ENCODE results near the gene NCBP3. TPM values are rescaled to one million over a fixed set of nuclear protein-coding genes. Genes with fewer than 3 reads are reported as not detected.

The NCBP3 gene
- polyA plus RNA-seq, 1 donor, result 75.0 TPM

- no CpG with 5 or more reads among the region's 4 CpGs for WGBS (ENCODE audit: insufficient coverage, low lambda C conversion rate)
- Histone ChIP-seq H3K9me3 (ENCODE audit: control insufficient read depth, low read depth, low read length) (no peaks in the 10 kb centered on the region), H3K27me3 (ENCODE audit: control insufficient read depth, insufficient read depth, low read length) (no peaks in the 10 kb centered on the region), H3K36me3 (ENCODE audit: control insufficient read depth, insufficient read depth, low read length) (peaks cover 26% of the 10 kb centered on the region), H3K4me1 (ENCODE audit: control insufficient read depth, insufficient read depth, low read length) (peaks cover 14% of the 10 kb centered on the region), H3K27ac (ENCODE audit: low read length) (no peak overlapping the region), H3K4me3 (ENCODE audit: low read length) (no peak overlapping the region)
- no peak for DNase-seq
These were observed 36.2 kb upstream of the NCBP3 start for GRCh38 chr17:3882276-3882675.

GRCh38 chr17:3880983-3881382 is 34.9 kb upstream of the NCBP3 start:
- peaks cover 36% of the 10 kb centered on the region for H3K36me3 ChIP-seq (ENCODE audit: control insufficient read depth, insufficient read depth, low read length)
- no peak overlapping the region for H3K27ac ChIP-seq (ENCODE audit: low read length)
- no peaks in the 10 kb centered on the region for H3K27me3 ChIP-seq (ENCODE audit: control insufficient read depth, insufficient read depth, low read length)
- no peaks in the 10 kb centered on the region for H3K9me3 ChIP-seq (ENCODE audit: control insufficient read depth, low read depth, low read length)
- DNase-seq, result no peak
- WGBS (ENCODE audit: insufficient coverage, low lambda C conversion rate), result no CpG with 5 or more reads among the region's 7 CpGs
- H3K4me3 ChIP-seq (ENCODE audit: low read length), result no peak overlapping the region
- H3K4me1 ChIP-seq (ENCODE audit: control insufficient read depth, insufficient read depth, low read length), result peaks cover 14% of the 10 kb centered on the region

GRCh38 chr17:3879591-3880417 is 33.8 kb upstream of the NCBP3 start:
- no CpG with 5 or more reads among the region's 25 CpGs for WGBS (ENCODE audit: insufficient coverage, low lambda C conversion rate)
- H3K4me3 ChIP-seq (ENCODE audit: low read length), result no peak overlapping the region
- DNase-seq, result peak; percentile 73 to 75
- H3K4me1 ChIP-seq (ENCODE audit: control insufficient read depth, insufficient read depth, low read length), result peaks cover 14% of the 10 kb centered on the region
- H3K9me3 ChIP-seq (ENCODE audit: control insufficient read depth, low read depth, low read length), result no peaks in the 10 kb centered on the region
- H3K27me3 ChIP-seq (ENCODE audit: control insufficient read depth, insufficient read depth, low read length), result no peaks in the 10 kb centered on the region
- peak overlapping the region; percentile 44 for H3K27ac ChIP-seq (ENCODE audit: low read length)
- peaks cover 39% of the 10 kb centered on the region for H3K36me3 ChIP-seq (ENCODE audit: control insufficient read depth, insufficient read depth, low read length)

GRCh38 chr17:3879186-3879585 is 33.1 kb upstream of the NCBP3 start:
- Histone ChIP-seq H3K27ac (ENCODE audit: low read length) (peak overlapping the region; percentile 44), H3K9me3 (ENCODE audit: control insufficient read depth, low read depth, low read length) (no peaks in the 10 kb centered on the region), H3K4me1 (ENCODE audit: control insufficient read depth, insufficient read depth, low read length) (peaks cover 14% of the 10 kb centered on the region), H3K27me3 (ENCODE audit: control insufficient read depth, insufficient read depth, low read length) (no peaks in the 10 kb centered on the region), H3K36me3 (ENCODE audit: control insufficient read depth, insufficient read depth, low read length) (peaks cover 33% of the 10 kb centered on the region), H3K4me3 (ENCODE audit: low read length) (no peak overlapping the region)
- peak in 1 of 2 donors; percentile 61 for DNase-seq
- no CpG with 5 or more reads among the region's 5 CpGs for WGBS (ENCODE audit: insufficient coverage, low lambda C conversion rate)

GRCh38 chr17:3877220-3877619 is 31.2 kb upstream of the NCBP3 start:
- WGBS (ENCODE audit: insufficient coverage, low lambda C conversion rate), result 80% methylated on average over 1 of the region's 8 CpGs
- peaks cover 42% of the 10 kb centered on the region for H3K36me3 ChIP-seq (ENCODE audit: control insufficient read depth, insufficient read depth, low read length)
- no peak for DNase-seq
- peaks cover 6% of the 10 kb centered on the region for H3K9me3 ChIP-seq (ENCODE audit: control insufficient read depth, low read depth, low read length)
- no peak overlapping the region for H3K4me3 ChIP-seq (ENCODE audit: low read length)
- H3K27me3 ChIP-seq (ENCODE audit: control insufficient read depth, insufficient read depth, low read length), result no peaks in the 10 kb centered on the region
- H3K27ac ChIP-seq (ENCODE audit: low read length), result no peak overlapping the region
- H3K4me1 ChIP-seq (ENCODE audit: control insufficient read depth, insufficient read depth, low read length), result peaks cover 14% of the 10 kb centered on the region

GRCh38 chr17:3875317-3875716 is 29.3 kb upstream of the NCBP3 start:
- no CpG with 5 or more reads among the region's 7 CpGs for WGBS (ENCODE audit: insufficient coverage, low lambda C conversion rate)

GRCh38 chr17:3873862-3874261 is 27.8 kb upstream of the NCBP3 start:
- 100% methylated on average over 1 of the region's 10 CpGs for WGBS (ENCODE audit: insufficient coverage, low lambda C conversion rate)
- H3K27ac ChIP-seq (ENCODE audit: low read length), result no peak overlapping the region
- H3K36me3 ChIP-seq (ENCODE audit: control insufficient read depth, insufficient read depth, low read length), result peaks cover 56% of the 10 kb centered on the region
- no peak overlapping the region for H3K4me3 ChIP-seq (ENCODE audit: low read length)
- peaks cover 6% of the 10 kb centered on the region for H3K9me3 ChIP-seq (ENCODE audit: control insufficient read depth, low read depth, low read length)
- no peaks in the 10 kb centered on the region for H3K4me1 ChIP-seq (ENCODE audit: control insufficient read depth, insufficient read depth, low read length)
- no peak for DNase-seq
- H3K27me3 ChIP-seq (ENCODE audit: control insufficient read depth, insufficient read depth, low read length), result no peaks in the 10 kb centered on the region

More at GRCh38 chr17:3875317-3875716, 29.3 kb upstream of the NCBP3 start:
- H3K36me3 ChIP-seq (ENCODE audit: control insufficient read depth, insufficient read depth, low read length), result peaks cover 47% of the 10 kb centered on the region
- H3K27ac ChIP-seq (ENCODE audit: low read length), result no peak overlapping the region
- H3K4me1 ChIP-seq (ENCODE audit: control insufficient read depth, insufficient read depth, low read length), result peaks cover 13% of the 10 kb centered on the region
- DNase-seq, result no peak
- H3K27me3 ChIP-seq (ENCODE audit: control insufficient read depth, insufficient read depth, low read length), result no peaks in the 10 kb centered on the region
- H3K4me3 ChIP-seq (ENCODE audit: low read length), result no peak overlapping the region
- H3K9me3 ChIP-seq (ENCODE audit: control insufficient read depth, low read depth, low read length), result peaks cover 6% of the 10 kb centered on the region

- Histone ChIP-seq H3K4me1 (ENCODE audit: control insufficient read depth, insufficient read depth, low read length) (no peaks in the 10 kb centered on the region), H3K9me3 (ENCODE audit: control insufficient read depth, low read depth, low read length) (peaks cover 6% of the 10 kb centered on the region), H3K4me3 (ENCODE audit: low read length) (no peak overlapping the region), H3K27ac (ENCODE audit: low read length) (no peak overlapping the region), H3K36me3 (ENCODE audit: control insufficient read depth, insufficient read depth, low read length) (peaks cover 44% of the 10 kb centered on the region), H3K27me3 (ENCODE audit: control insufficient read depth, insufficient read depth, low read length) (no peaks in the 10 kb centered on the region)
- WGBS (ENCODE audit: insufficient coverage, low lambda C conversion rate), result no CpG with 5 or more reads among the region's 11 CpGs
- DNase-seq, result no peak
These were observed 24.8 kb upstream of the NCBP3 start for GRCh38 chr17:3870871-3871306.

- Histone ChIP-seq H3K36me3 (ENCODE audit: control insufficient read depth, insufficient read depth, low read length) (peaks cover 27% of the 10 kb centered on the region), H3K4me1 (ENCODE audit: control insufficient read depth, insufficient read depth, low read length) (no peaks in the 10 kb centered on the region), H3K9me3 (ENCODE audit: control insufficient read depth, low read depth, low read length) (peaks cover under 1% of the 10 kb centered on the region), H3K27ac (ENCODE audit: low read length) (no peak overlapping the region), H3K4me3 (ENCODE audit: low read length) (no peak overlapping the region), H3K27me3 (ENCODE audit: control insufficient read depth, insufficient read depth, low read length) (no peaks in the 10 kb centered on the region)
- no peak for DNase-seq
- no CpG with 5 or more reads among the region's 11 CpGs for WGBS (ENCODE audit: insufficient coverage, low lambda C conversion rate)
These were observed 21.6 kb upstream of the NCBP3 start for GRCh38 chr17:3867606-3868005.

- peaks cover 22% of the 10 kb centered on the region for H3K36me3 ChIP-seq (ENCODE audit: control insufficient read depth, insufficient read depth, low read length)
- no peak overlapping the region for H3K27ac ChIP-seq (ENCODE audit: low read length)
- DNase-seq, result no peak
- no peaks in the 10 kb centered on the region for H3K9me3 ChIP-seq (ENCODE audit: control insufficient read depth, low read depth, low read length)
- H3K4me3 ChIP-seq (ENCODE audit: low read length), result no peak overlapping the region
- WGBS (ENCODE audit: insufficient coverage, low lambda C conversion rate), result no CpG with 5 or more reads among the region's 17 CpGs
- H3K27me3 ChIP-seq (ENCODE audit: control insufficient read depth, insufficient read depth, low read length), result no peaks in the 10 kb centered on the region
- H3K4me1 ChIP-seq (ENCODE audit: control insufficient read depth, insufficient read depth, low read length), result no peaks in the 10 kb centered on the region
These were observed 21.1 kb upstream of the NCBP3 start for GRCh38 chr17:3867106-3867505.

GRCh38 chr17:3866276-3866675 is 20.2 kb upstream of the NCBP3 start:
- Histone ChIP-seq H3K36me3 (ENCODE audit: control insufficient read depth, insufficient read depth, low read length) (peaks cover 20% of the 10 kb centered on the region), H3K27me3 (ENCODE audit: control insufficient read depth, insufficient read depth, low read length) (no peaks in the 10 kb centered on the region), H3K4me3 (ENCODE audit: low read length) (no peak overlapping the region), H3K27ac (ENCODE audit: low read length) (no peak overlapping the region), H3K4me1 (ENCODE audit: control insufficient read depth, insufficient read depth, low read length) (no peaks in the 10 kb centered on the region), H3K9me3 (ENCODE audit: control insufficient read depth, low read depth, low read length) (no peaks in the 10 kb centered on the region)
- no peak for DNase-seq
- WGBS (ENCODE audit: insufficient coverage, low lambda C conversion rate), result no CpG with 5 or more reads among the region's 21 CpGs
